Measurements from ENCODE around the gene TBC1D22A.
"Not testable (repeated sequence)": the region's sequence is repeated elsewhere in the genome, so short reads cannot be mapped to it uniquely, and the experiment has no call there.

The TBC1D22A gene

GRCh38 chr22:46817390-46817789, 54.9 kb downstream of the TBC1D22A start:
- H3K4me3 ChIP-seq (ENCODE audit: low read length); H3K56ac ChIP-seq (ENCODE audit: low read length); H2BK120ac ChIP-seq (ENCODE audit: low read depth, low read length); H3K9ac ChIP-seq (ENCODE audit: low read length); H3K4me1 ChIP-seq (ENCODE audit: control insufficient read depth, low read depth, low read length); H3K27me3 ChIP-seq (ENCODE audit: insufficient read depth, low read length, poor library complexity); H2BK15ac ChIP-seq (replicated peaks; ENCODE audit: low read depth); H3K18ac ChIP-seq (ENCODE audit: low read length); DNase-seq; H3K23ac ChIP-seq (ENCODE audit: low read length); H3K36me3 ChIP-seq (ENCODE audit: control insufficient read depth, insufficient read depth, low read length); H3K4me2 ChIP-seq (ENCODE audit: low read length); H4K5ac ChIP-seq (ENCODE audit: low read length); H3K79me1 ChIP-seq (ENCODE audit: low read length); H3K4ac ChIP-seq (ENCODE audit: low read depth, low read length); H3K27ac ChIP-seq (ENCODE audit: low read depth, low read length); H4K8ac ChIP-seq (ENCODE audit: low read depth, low read length); H2AK5ac ChIP-seq (ENCODE audit: low read length); H2BK5ac ChIP-seq (ENCODE audit: low read length); H3K79me2 ChIP-seq (ENCODE audit: control insufficient read depth, insufficient read depth, low read length): not testable (repeated sequence)
- WGBS (ENCODE audit: extremely low coverage, insufficient coverage, low lambda C conversion rate), result no CpG with 5 or more reads among the region's 4 CpGs

GRCh38 chr22:46823248-46823647, 60.8 kb downstream of the TBC1D22A start:
- Histone ChIP-seq H3K4me3 (ENCODE audit: low read length) (no peak overlapping the region), H2BK120ac (ENCODE audit: low read depth, low read length) (no peak overlapping the region), H3K56ac (ENCODE audit: low read length) (no peak overlapping the region), H2BK5ac (ENCODE audit: low read length) (no peak overlapping the region), H4K5ac (ENCODE audit: low read length) (no peak overlapping the region), H3K4ac (ENCODE audit: low read depth, low read length) (no peak overlapping the region), H4K8ac (ENCODE audit: low read depth, low read length) (no peak overlapping the region), H3K27ac (ENCODE audit: low read depth, low read length) (no peak overlapping the region), H3K18ac (ENCODE audit: low read length) (no peak overlapping the region), H3K9ac (ENCODE audit: low read length) (no peak overlapping the region), H2AK5ac (ENCODE audit: low read length) (no peak overlapping the region), H3K79me2 (ENCODE audit: control insufficient read depth, insufficient read depth, low read length) (no peaks in the 10 kb centered on the region), H3K4me1 (ENCODE audit: control insufficient read depth, low read depth, low read length) (no peaks in the 10 kb centered on the region), H3K27me3 (ENCODE audit: insufficient read depth, low read length, poor library complexity) (no peaks in the 10 kb centered on the region), H3K4me2 (ENCODE audit: low read length) (no peak overlapping the region), H3K23ac (ENCODE audit: low read length) (no peak overlapping the region), H2BK15ac (replicated peaks; ENCODE audit: low read depth) (no peak overlapping the region), H3K36me3 (ENCODE audit: control insufficient read depth, insufficient read depth, low read length) (no peaks in the 10 kb centered on the region), H3K79me1 (ENCODE audit: low read length) (peaks cover 2% of the 10 kb centered on the region)
- WGBS (ENCODE audit: extremely low coverage, insufficient coverage, low lambda C conversion rate), result no CpG with 5 or more reads among the region's 8 CpGs
- DNase-seq, result no peak

GRCh38 chr22:46823654-46824053, 61.2 kb downstream of the TBC1D22A start:
- Histone ChIP-seq H3K23ac (ENCODE audit: low read length) (no peak overlapping the region), H3K4me1 (ENCODE audit: control insufficient read depth, low read depth, low read length) (no peaks in the 10 kb centered on the region), H2BK5ac (ENCODE audit: low read length) (no peak overlapping the region), H3K27ac (ENCODE audit: low read depth, low read length) (no peak overlapping the region), H3K36me3 (ENCODE audit: control insufficient read depth, insufficient read depth, low read length) (no peaks in the 10 kb centered on the region), H2BK120ac (ENCODE audit: low read depth, low read length) (no peak overlapping the region), H3K4ac (ENCODE audit: low read depth, low read length) (no peak overlapping the region), H3K18ac (ENCODE audit: low read length) (no peak overlapping the region), H2BK15ac (replicated peaks; ENCODE audit: low read depth) (no peak overlapping the region), H3K4me3 (ENCODE audit: low read length) (no peak overlapping the region), H3K79me2 (ENCODE audit: control insufficient read depth, insufficient read depth, low read length) (no peaks in the 10 kb centered on the region), H3K9ac (ENCODE audit: low read length) (no peak overlapping the region), H4K8ac (ENCODE audit: low read depth, low read length) (no peak overlapping the region), H3K56ac (ENCODE audit: low read length) (no peak overlapping the region), H2AK5ac (ENCODE audit: low read length) (no peak overlapping the region), H3K27me3 (ENCODE audit: insufficient read depth, low read length, poor library complexity) (no peaks in the 10 kb centered on the region), H3K79me1 (ENCODE audit: low read length) (peaks cover 3% of the 10 kb centered on the region), H3K4me2 (ENCODE audit: low read length) (no peak overlapping the region), H4K5ac (ENCODE audit: low read length) (no peak overlapping the region)
- WGBS (ENCODE audit: extremely low coverage, insufficient coverage, low lambda C conversion rate), result no CpG with 5 or more reads among the region's 13 CpGs
- DNase-seq, result no peak

DNA sequence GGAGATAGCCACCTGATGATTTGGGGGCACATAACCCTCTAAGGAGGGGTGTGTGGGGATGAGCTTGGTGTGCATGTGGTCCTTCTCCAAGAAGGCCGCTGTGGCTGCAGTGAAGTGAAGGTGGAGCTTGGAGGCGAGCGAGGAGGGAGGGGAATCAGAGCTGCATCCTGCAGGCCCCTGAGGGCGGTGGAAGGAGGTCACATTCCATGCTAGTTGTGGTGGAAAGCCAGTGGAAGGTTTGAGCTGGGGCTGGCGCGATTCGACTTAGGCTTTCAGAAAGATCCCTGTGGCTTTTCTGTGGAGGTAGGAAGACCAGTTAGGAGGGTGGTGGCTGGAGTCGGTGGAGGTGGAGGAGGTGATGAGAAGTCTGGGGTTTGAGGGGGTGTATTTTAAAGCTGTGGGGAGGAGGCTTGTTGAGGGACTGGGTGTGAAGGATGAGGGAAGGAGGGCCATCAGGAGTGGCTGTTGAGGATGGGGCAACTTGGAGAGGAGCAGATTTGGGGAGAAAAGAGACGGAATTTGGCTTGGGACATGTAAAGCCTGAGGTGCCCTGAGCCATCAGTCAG, 62.0 kb downstream of the TBC1D22A start:
- no peaks in the 10 kb centered on the region for H3K79me2 ChIP-seq (ENCODE audit: control insufficient read depth, insufficient read depth, low read length)
- H3K23ac ChIP-seq (ENCODE audit: low read length), result no peak overlapping the region
- no peaks in the 10 kb centered on the region for H3K27me3 ChIP-seq (ENCODE audit: insufficient read depth, low read length, poor library complexity)
- peaks cover 6% of the 10 kb centered on the region for H3K79me1 ChIP-seq (ENCODE audit: low read length)
- no peak overlapping the region for H2AK5ac ChIP-seq (ENCODE audit: low read length)
- no peak overlapping the region for H3K18ac ChIP-seq (ENCODE audit: low read length)
- peaks cover 5% of the 10 kb centered on the region for H3K4me1 ChIP-seq (ENCODE audit: control insufficient read depth, low read depth, low read length)
- H4K8ac ChIP-seq (ENCODE audit: low read depth, low read length), result no peak overlapping the region
- DNase-seq, result peak; percentile 58
- no peak overlapping the region for H4K5ac ChIP-seq (ENCODE audit: low read length)
- H3K4me2 ChIP-seq (ENCODE audit: low read length), result no peak overlapping the region
- WGBS (ENCODE audit: extremely low coverage, insufficient coverage, low lambda C conversion rate), result no CpG with 5 or more reads among the region's 9 CpGs
- no peak overlapping the region for H2BK5ac ChIP-seq (ENCODE audit: low read length)
- no peak overlapping the region for H3K9ac ChIP-seq (ENCODE audit: low read length)
- H2BK120ac ChIP-seq (ENCODE audit: low read depth, low read length), result no peak overlapping the region
- no peak overlapping the region for H2BK15ac ChIP-seq (replicated peaks; ENCODE audit: low read depth)
- H3K4me3 ChIP-seq (ENCODE audit: low read length), result no peak overlapping the region
- no peak overlapping the region for H3K4ac ChIP-seq (ENCODE audit: low read depth, low read length)
- H3K56ac ChIP-seq (ENCODE audit: low read length), result no peak overlapping the region
- no peaks in the 10 kb centered on the region for H3K36me3 ChIP-seq (ENCODE audit: control insufficient read depth, insufficient read depth, low read length)
- no peak overlapping the region for H3K27ac ChIP-seq (ENCODE audit: low read depth, low read length)

DNA sequence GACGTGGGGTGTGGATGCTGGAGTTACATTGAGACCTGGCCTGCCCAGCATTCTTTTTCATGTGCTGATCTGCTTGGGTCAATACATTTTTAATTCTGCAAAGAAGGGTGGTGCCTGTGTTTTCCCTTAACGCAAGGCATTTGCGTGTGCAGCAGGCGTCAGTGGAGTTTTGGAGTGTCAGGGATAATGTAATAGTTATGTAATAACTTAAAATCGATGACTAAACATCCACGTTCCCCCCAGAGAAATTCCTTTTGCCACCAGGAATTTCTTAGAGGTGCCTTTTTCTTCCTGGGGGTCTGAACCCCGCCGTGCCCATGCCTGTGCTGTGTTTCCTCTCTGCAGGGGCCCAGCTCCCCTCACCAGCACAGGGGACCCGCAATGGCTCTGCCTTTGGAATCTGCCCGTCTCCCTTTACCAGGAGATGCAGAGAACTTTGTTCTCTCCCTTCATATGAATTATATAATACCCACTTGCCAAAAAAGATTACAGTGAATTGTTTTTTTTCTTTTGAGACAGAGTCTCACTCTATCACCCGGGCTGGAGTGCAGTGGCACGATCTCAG, 62.6 kb downstream of the TBC1D22A start:
- Histone ChIP-seq H3K4me2 (ENCODE audit: low read length) (no peak overlapping the region), H2BK120ac (ENCODE audit: low read depth, low read length) (no peak overlapping the region), H3K4ac (ENCODE audit: low read depth, low read length) (no peak overlapping the region), H2BK5ac (ENCODE audit: low read length) (no peak overlapping the region), H3K36me3 (ENCODE audit: control insufficient read depth, insufficient read depth, low read length) (no peaks in the 10 kb centered on the region), H3K4me3 (ENCODE audit: low read length) (no peak overlapping the region), H2BK15ac (replicated peaks; ENCODE audit: low read depth) (no peak overlapping the region), H4K5ac (ENCODE audit: low read length) (no peak overlapping the region), H3K4me1 (ENCODE audit: control insufficient read depth, low read depth, low read length) (peaks cover 10% of the 10 kb centered on the region), H3K9ac (ENCODE audit: low read length) (no peak overlapping the region), H4K8ac (ENCODE audit: low read depth, low read length) (no peak overlapping the region), H2AK5ac (ENCODE audit: low read length) (no peak overlapping the region), H3K79me2 (ENCODE audit: control insufficient read depth, insufficient read depth, low read length) (no peaks in the 10 kb centered on the region), H3K56ac (ENCODE audit: low read length) (no peak overlapping the region), H3K23ac (ENCODE audit: low read length) (no peak overlapping the region), H3K79me1 (ENCODE audit: low read length) (peaks cover 10% of the 10 kb centered on the region), H3K27me3 (ENCODE audit: insufficient read depth, low read length, poor library complexity) (no peaks in the 10 kb centered on the region), H3K18ac (ENCODE audit: low read length) (no peak overlapping the region), H3K27ac (ENCODE audit: low read depth, low read length) (no peak overlapping the region)
- no CpG with 5 or more reads among the region's 12 CpGs for WGBS (ENCODE audit: extremely low coverage, insufficient coverage, low lambda C conversion rate)
- no peak for DNase-seq

Data from mesendoderm (in vitro differentiated cells).